Cardiac fibroblast (primary cell): Measurements from ENCODE around the gene CCDC81.

Source experiments
- DNase-seq, 2 donors: peaks; one replicate each; pipeline versions ENCODE4 v3.0.0 to v3.0.0-alpha.2; 2010; ENCODE audit warnings: low read depth in 2 of 2
- H3K4me3 ChIP-seq, 2 donors: replicated peaks in 1 of 2; 1 replicate in 1 of 2; 2 replicates in 1 of 2; pipeline ENCODE4 v1.5.1; 2011; ENCODE audit warnings: low read depth in 2 of 2, low read length in 2 of 2, mild to moderate bottlenecking in 2 of 2, moderate library complexity in 1 of 2
- CTCF ChIP-seq: IDR thresholded peaks from one replicate; pipeline ENCODE4 v1.5.1; 2011; ENCODE audit warnings: low read depth, mild to moderate bottlenecking, low read length, inconsistent platforms

CCDC81 gene

GRCh38 chr11:86468169-86468568 lies 93.5 kb downstream of the CCDC81 start:
- no peak overlapping the region for H3K4me3 ChIP-seq
- no peak for DNase-seq
- no peak for TF ChIP-seq CTCF

DNA sequence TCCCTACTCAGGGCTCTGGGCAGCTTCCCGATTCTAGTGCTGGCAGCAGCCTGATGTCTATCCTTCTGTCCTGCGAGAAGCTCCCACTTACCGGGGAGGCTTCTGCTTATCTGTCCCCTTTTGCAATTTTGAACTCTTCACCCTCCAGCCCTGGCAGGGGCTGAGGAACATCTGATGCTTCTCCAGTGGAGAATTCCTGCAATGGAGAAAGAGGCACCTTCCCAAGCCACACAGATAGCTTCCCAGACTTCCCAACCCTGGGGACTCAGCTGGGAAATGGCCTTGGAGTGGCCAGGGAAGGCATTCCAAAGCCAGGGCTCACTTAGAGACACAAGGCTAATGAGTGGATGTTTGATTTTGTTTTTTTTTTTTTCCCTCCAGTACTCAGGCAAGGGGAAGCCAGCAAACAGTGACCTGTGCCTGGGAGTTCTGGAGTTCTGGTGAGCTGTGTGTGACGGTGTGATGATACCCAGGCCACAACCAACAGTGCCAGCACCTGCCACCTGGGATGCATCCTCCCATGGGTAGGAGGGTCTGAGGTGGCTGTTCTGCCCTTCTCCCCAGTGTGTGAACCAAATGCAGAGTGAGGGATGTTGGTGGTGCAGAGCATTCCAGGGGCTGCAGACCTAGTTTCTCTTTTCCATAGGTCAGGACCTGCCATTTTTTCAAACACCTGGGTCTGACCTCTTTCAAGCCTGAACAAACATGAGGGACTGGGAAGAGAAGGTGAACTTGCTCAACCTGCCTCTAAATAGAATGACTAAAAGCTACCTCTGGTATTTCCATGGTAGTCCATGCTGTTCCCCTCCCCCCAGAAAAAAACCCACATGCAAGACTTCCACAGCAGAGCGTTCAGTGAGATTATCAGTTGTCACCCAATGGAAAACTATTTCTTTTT lies 95.1 kb downstream of the CCDC81 start:
- no peak overlapping the region for H3K4me3 ChIP-seq
- no peak for TF ChIP-seq CTCF
- DNase-seq: peak in 1 of 2 donors; percentile 38
